Renal cortical epithelial cell (primary cell): ENCODE data around the gene ARHGEF19. TPM values are rescaled to one million over a fixed set of nuclear protein-coding genes. Genes with fewer than 3 reads are reported as not detected.
"Not testable (repeated sequence)": the region's sequence is repeated elsewhere in the genome, so short reads cannot be mapped to it uniquely, and the experiment has no call there.

Source experiments
- DNase-seq: peaks from one replicate; pipeline ENCODE4 v3.0.0-alpha.2; 2011; ENCODE audit warnings: low read depth
- total RNA-seq: library from RNA; depleted of rRNA; stranded (reverse); fragments of >200 nt; gene quantifications from 2 replicates; pipeline ENCODE4 v1.2.3, GENCODE V29; 2014

ARHGEF19 gene
- total RNA-seq = 2.3 and 3.3 TPM in 2 replicates

DNA sequence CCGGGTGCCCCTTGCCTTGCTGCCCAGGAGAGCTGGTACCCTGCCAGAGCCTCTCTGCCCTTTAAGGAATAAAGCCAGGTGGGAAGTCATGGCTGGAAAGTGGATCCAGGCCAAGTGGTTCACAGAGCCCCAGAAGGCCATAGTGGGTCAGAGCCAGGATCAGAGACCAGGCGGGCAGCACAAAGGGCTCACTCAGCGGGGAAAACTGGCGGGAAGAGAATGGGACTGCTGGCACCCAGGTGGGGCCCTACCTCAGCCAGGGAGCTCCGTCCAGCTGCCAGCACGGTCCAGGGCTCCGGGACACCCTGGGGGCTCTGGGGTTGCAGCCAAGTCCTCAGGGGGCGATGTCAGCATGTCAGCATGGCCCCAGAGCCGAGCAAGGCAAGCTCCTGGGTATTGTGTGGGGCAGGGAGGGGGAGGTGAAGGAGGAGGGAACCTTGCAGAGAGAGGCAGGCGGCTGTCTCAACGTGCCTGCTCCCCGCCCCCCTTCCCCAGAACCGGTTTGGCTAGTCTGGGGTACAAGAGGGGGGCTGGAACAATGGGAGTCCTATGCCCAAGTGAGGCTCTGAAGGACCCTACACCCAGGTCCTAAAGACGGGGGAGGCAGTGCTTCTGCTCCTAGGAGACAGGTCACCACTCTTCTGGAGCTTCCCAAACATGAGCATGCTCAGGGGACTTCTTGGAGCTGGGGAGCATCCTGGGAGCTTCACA, at the start of gene ARHGEF19:
TSS of gene ARHGEF19 (minus strand) at position 402 of the 711 bp plus-strand sequence. CDS start 3,598 bp downstream, outside the sequence.
- no peak for DNase-seq

- no peak for DNase-seq
Measured at GRCh38 chr1:16262067-16262466, 49.6 kb upstream of the ARHGEF19 start.

- DNase-seq = peak; percentile 81
Measured at GRCh38 chr1:16260814-16261213, 48.4 kb upstream of the ARHGEF19 start.

GRCh38 chr1:16258591-16259135, 46.2 kb upstream of the ARHGEF19 start:
- no peak for DNase-seq

GRCh38 chr1:16257968-16258367, 45.5 kb upstream of the ARHGEF19 start:
- DNase-seq = no peak

GRCh38 chr1:16257556-16257955, 45.1 kb upstream of the ARHGEF19 start:
- not testable (repeated sequence) for DNase-seq

- no peak for DNase-seq
Measured at GRCh38 chr1:16256478-16256877, 44.0 kb upstream of the ARHGEF19 start.

- no peak for DNase-seq
Measured at GRCh38 chr1:16254263-16254928, 41.9 kb upstream of the ARHGEF19 start.

GRCh38 chr1:16253332-16253922, 41.0 kb upstream of the ARHGEF19 start:
- no peak for DNase-seq

DNA sequence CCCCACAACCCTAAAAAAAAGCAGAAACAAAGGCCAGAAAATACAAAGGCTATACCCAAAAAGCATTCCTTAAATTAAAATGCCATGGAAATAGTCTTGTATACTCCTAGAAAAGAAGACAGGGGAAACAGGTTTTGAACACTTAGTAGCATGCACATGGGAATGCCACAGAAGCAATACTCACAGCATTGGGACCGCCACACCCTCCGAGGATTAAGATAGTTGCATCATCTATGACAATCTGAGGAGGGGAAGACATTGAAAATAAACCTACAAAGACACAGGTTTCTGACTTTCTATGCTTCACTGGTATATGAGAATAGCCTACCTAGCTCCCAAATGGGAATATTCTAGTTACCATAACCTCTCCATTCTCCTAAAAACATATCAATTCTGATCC, 40.5 kb upstream of the ARHGEF19 start:
- no peak for DNase-seq

- DNase-seq = no peak
Measured at GRCh38 chr1:16251381-16251780, 38.9 kb upstream of the ARHGEF19 start.

DNA sequence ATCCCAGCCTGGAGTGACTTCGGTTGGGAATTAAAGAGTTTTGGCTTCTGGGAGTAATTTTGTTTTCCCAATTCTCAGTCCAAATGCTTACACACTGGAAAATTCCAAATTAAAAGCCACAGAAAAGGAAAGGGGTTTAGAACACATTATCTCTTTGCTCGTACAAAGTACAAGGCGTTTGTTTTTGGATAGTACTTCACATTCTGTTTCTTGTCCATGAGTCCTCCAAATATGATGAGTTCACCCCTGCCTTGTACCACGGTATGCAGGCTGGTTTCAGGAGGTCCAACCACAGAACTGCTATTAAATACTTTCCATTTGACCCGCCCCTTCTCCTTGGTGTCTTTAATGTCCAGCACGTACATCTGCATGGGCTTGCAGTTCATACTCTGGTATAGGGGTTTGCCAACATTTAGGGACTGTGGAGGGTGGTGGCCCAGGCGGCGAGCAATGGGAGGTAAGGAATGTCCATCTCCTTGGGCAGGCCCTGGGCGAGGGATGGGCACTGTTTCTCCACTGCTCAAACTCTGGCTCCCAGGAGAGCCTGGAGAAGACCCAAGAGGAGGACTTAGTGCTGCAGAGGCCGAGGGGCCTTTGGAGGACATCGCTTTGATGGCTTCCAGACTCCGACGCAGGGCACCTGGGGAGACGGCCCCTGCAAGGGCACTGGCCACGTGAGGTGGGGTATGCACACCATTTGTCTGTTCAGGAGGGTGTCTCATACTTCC, 38.2 kb upstream of the ARHGEF19 start:
- DNase-seq = no peak

DNA sequence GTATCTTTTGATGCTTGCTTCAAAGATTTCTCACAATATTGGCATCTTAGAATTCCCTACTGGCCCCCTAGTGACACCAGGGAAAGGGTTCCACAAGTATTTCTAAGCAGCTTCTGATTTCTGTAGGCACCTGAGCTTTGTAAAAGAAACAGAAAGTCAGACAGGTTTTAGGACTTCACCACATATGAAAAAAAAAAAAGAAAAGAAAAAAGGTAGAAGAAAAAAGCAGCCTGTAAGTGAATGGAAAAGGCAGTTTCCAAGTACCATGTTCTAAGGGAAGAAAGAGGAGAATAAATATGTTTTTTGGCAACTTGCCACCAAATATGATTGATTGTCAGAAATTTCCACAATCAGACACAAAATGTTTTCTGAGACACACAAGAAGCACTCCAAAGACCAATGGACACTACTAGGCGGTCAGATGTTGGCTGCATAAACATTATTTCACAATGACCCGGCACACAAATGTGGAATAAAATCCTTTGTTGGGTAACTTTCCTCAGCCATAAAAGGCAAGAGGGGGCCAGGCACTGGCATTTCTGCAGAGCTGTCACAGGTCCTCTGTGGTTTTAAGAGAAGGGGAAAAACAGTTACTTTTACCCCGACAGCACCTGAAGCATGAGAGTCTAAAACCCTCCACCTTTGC, 37.3 kb upstream of the ARHGEF19 start:
- DNase-seq = peak; percentile 70

DNA sequence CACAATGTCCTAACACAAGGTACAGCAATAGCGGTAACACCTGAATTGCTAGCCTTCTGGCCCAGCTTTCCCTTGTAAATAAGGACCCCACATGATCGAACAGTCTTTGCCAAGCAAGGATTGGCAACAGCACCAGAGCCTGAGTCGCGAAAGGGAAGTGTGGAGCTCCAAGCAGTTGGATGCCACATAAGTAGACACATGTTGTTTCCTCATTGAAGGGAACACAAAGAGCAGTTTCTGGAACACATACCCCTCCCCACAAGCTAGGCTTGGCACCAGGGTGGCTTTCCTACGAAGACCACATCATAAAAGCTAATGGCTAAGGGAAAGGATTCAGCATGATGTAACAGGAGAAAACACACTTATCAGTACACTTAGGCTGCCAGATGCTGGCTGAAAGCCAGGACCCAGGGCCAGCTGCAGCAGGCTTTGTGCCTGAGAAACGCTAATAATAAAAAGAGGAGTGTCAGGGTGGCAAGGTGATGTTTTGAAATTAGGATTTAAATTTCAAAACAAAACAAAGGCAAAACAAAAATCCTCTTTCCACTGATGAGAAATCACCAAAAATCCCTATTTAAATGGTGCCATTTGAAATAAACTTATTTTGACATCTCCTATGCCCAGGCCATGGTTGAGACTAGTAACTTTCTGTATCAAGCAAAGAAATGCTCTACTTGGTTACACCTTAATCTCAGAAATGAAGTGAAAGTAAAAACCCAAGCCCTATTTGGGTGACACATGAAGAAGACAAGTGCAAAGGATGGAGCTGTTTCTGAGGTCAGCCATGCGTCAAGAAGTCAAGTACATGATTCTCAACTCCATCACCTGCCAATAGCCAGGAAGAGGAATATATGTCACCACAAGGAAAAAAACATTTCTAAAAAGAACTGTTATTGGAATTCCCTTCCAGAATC, 36.4 kb upstream of the ARHGEF19 start:
- peak; percentile 91 for DNase-seq

DNA sequence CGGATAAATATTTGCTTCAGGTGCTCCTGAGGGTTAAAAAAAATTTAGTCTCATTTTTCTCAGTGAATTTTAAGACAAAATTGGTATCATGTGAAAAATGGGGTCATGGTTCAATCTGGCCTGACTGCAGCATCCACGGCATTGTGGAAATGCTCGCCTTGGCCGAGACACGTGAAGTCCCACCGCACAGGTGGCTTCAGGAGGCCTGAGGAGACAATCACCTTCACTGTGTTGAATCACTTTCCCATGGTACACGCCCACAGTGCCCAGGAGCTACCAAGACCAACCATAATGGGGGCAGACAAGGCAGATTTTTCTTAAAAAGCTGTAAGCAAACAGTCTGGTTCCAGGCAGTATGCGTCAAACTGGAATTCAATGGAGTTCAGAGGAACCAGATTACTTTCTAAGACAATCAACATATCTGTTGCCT, 35.6 kb upstream of the ARHGEF19 start:
- no peak for DNase-seq

- no peak for DNase-seq
Measured at GRCh38 chr1:16247441-16247840, 35.0 kb upstream of the ARHGEF19 start.

GRCh38 chr1:16246961-16247360, 34.5 kb upstream of the ARHGEF19 start:
- DNase-seq = no peak

- DNase-seq = not testable (repeated sequence)
Measured at GRCh38 chr1:16246239-16246638, 33.8 kb upstream of the ARHGEF19 start.

- DNase-seq = no peak
Measured at GRCh38 chr1:16245476-16246196, 33.2 kb upstream of the ARHGEF19 start.
